NCI-H1694 (cell line): ENCODE measurements around the gene CLEC2A.
"Not testable (repeated sequence)": the region's sequence is repeated elsewhere in the genome, so short reads cannot be mapped to it uniquely, and the experiment has no call there.

ENCODE experiments used
- DNase-seq: peaks from one replicate; lab custom pipeline; 2025; lab: John Stamatoyannopoulos, UW

Gene CLEC2A

DNA sequence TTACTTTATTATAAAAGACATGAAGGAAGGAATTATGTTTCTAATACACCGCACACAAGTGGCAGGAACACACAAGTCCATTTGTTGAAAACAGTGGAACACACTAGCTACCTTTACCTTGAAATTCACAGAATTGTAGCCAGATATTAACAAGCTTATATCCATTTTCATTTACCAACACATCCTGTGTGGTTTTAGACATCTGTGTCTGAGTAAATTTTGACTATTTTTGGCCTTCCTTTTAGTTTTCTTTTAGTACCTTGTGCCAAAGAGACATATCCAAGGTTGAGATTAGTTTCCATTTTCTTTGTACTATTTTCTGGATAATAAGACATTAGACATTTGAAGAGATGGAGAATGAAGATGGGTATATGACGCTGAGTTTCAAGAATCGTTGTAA is 50.9 kb downstream of the CLEC2A start, which contains the start of gene KLRF2:
TSS of gene KLRF2 (plus strand) at position 244 of the 400 bp plus-strand sequence. CDS start at position 351, 107 bp downstream.
- DNase-seq = no peak

DNA sequence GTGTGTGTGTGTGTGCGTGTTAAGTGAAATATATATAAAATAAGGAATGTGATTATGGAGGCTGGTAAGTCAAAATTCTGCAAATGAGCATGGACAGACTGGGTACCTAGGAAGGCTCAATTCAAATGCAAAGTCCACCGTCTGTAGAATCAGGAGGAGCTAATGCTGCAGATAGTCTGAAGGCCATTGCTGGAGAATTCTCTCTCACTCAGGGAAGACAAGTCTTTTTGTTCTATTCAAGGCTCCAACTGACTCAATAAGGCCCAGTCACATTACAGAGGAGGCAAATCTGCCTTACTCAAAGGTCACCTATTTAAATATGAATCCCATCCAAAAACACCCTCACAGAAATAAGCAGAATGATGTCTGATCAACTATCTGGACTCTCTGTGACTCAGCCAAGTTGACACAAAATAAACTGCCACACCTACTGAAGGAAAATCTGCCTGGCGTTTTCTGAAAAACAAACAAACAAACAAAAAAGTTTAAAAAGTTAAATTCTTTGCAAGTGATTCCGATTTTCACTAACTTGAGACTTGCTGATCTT is 51.6 kb downstream of the CLEC2A start:
- no peak for DNase-seq

DNA sequence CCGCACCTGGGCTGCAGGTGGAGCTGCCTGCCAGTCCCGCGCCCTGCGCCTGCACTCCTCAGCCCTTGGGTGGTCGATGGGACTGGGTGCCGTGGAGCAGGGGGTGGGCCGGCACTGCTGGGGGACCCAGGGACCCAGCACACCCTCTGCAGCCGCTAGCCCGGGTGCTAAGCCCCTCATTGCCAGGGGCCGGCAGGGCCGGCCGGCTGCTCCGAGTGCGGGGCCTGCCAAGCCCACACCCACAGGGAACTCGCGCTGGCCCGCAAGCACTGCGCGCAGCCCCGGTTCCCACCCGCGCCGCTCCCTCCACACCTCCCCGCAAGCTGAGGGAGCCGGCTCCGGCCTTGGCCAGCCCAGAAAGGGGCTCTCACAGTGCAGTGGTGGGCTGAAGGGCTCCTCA is 56.0 kb downstream of the CLEC2A start:
- DNase-seq = not testable (repeated sequence)

DNA sequence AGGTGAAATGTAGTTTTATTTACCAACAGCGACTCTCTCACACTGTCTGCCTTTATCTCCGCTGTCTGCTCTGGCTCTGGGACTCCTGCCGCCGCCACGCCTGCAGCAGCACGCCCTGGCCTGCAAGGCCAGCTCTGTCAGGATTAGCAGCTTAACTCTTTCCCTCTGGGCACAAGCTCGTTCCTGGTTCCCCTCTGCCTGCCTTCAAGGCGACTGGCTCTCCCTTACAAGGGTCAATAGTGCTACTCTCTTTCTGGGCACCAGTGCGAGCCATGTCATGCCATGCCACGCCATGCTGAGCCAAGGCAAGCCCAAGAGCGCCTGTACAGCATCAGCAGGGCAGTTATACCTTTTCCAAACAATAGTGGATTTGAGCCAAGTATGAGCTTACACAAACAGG is 59.4 kb downstream of the CLEC2A start:
- no peak for DNase-seq

DNA sequence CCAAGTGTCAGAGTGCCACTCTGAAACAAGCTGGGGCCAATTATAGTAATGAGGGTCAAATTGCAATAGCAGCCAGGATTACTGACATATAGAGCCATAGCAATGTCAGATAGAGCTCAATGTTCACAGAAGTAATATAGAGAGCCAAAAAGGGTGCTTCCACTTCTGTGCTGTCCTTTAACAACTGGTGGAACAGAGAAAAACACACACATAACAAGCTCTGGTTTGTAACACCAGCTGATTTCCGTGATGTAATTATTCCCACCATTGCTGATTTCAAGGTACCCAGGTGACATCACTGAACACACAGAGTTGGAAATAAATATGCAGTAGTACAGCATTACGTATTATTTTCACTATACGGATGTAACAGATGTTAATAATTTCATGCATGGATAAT is 60.0 kb downstream of the CLEC2A start:
- DNase-seq = no peak

DNA sequence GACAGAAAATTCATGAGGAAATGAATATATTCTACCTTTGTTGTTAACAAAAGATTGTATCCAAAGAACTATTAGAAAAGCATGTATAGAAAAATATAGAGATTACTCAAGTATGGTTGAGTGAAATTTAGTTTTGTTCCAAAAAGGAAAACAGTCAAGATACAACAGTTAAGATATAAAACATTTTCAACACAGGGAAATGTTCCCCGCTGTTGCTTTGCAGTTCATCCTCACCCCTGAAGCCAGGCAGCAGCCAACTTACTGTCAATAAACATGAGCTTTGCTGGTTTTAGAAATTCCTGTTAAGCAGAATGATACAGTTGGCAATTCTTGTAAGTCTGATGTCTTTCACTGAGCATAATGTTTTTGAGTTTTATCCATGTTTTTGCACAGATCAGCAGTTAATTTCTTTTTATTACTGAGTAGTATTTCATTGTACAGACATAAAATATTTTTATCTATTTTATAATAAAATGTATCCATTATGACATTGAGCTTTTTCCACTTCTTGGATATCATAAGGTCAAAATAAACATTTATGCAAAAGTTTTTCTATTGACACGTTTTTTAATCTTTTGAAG is 61.8 kb downstream of the CLEC2A start:
- no peak for DNase-seq

DNA sequence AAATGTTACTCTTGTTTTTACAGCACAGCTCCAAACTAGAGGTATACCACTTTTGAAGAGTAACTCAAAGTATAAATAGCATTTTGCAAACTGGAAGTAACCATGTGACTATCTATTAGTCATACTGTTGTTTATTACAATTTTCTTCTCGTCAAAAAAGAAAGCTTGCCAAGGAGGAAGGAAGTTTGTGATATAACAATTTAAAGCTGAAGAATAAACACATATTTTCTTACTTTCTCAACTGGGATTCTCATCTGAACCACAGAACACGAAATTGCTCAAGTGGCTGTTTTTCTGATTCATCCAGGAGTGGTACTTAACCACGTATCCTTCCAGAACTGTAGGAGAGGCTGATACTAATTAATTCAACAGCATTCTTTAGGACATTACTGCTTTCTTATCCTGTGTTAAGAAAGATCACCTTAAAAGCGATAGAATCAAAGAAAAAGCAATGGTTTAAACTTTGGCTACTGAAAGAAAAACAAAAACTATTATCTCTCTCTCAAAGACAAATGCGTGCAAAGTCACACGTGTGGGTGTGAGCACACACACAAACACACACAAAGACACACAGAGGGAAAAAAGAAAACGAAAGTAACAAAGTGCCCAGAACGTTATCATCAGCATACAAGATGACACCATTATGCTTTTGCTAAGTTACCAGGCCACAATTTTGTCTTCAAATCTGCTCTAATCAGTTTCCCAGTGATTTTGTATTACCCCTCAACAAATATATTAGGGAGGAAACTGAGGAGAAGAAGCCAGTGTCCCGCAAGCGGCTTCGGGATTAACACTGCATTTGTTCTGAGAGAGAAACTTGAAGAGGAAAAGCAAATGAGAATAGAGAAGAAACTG is 62.6 kb downstream of the CLEC2A start, which contains the start of gene CLEC2B:
TSS of gene CLEC2B (minus strand) at position 48 of the 855 bp plus-strand sequence.
- DNase-seq = no peak

DNA sequence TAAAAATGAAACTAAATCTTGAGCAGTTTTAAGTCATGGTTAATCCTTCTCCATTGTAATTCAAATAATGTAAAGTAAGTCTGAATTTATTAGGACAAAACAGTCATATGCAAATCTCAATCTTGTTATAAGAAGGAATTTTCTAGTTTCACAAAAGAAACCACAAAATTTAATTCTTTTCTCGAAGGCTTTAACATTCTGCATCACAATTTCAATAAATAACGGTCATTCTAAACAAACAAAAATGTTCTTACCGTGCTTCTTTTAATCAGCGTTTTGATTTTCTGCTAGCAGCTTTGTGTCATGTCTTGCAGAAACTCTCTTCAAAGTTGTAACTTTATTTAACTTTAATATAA is 63.2 kb downstream of the CLEC2A start:
- DNase-seq = no peak

DNA sequence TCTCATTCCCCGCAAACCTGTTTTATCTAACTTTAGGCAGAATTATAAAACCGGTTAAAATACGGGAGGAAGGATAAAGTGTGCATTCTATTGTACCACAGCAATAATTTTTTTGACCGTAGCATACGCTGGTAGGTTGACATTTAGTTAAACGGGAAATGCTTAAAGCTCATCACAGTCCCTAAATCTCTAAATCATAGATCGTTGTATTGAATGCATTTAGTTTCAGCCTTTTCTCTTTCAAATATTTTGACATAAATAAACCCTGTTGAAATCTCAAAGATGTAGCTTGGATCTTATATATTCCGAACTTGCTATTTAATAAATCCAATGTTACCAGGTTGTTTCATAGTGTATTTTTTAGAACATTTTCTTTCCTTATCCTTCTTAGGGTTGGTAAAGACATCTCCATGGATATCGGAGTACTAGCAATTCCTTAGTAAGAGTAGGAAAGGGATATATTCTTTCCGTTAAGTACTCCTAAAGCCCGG is 63.8 kb downstream of the CLEC2A start:
- no peak for DNase-seq

DNA sequence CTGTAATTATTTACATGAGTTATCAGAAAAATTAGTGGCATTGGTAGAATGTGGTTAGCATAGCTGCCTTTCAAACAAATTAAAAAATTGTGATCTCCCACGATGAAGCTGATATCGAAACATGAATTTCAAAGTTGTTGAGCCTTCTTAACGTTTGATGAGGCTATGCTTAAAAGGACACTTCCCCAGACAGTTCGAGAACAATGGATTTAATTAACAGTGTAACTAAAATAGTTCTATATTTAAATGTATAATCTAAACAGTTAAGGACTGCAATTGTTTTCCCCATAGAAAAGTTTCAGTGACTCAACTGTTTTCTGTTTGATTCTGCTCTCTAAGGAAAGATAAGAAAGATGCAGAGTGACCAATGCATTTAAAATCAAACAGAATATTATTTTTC is 64.6 kb downstream of the CLEC2A start:
- DNase-seq = no peak

DNA sequence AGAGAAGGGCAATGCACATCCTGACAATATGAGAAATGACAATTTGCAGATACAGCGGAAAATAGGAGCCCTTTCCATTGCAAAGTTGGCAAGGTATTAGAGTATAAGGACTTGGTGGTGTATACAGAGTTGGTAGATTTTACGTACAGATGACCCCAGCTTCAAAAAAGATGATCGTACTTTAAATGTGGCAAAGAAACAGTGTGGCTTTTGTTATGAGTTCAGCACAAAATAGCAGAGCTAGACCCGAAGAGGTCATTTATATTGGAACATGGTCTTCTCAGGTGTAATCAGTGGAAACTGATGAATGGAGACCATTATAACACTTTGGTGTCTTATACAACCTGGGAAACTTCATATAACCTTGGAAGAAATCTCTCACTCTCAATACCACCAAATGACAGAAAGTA is 65.3 kb downstream of the CLEC2A start:
- DNase-seq = no peak

DNA sequence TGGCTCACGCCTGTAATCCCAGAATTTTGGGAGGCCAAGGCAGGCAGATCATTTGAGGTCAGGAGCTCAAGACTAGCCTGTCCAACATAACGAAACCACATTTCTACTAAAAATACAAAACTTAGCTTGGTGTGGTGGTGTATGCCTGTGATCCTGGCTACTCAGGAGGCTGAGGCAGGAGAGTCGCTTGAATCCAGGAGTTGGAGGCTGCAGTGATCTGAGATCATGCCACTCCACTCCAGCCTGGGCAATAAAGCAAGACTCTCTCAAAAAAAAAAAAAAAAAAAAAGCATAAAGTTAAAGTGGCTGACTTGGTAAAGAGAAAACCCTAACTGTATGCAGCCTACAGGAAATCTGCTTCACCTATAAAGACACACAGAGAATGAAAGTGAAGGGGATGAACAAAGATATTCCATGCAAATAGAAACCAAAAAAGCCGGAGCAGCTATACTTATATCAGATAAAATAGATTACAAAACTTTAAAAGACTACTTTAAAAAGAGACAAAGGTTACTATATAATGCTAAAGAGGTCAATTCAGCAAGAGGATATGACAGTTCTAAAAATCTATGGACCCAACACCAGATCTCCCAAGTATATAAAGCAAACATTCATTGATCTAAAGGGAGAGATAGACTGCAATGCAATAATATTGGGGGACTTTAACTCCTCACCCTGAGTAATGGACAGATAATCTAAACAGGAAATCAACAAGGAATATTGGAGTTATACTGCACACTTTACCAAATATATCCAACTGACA is 67.1 kb downstream of the CLEC2A start:
- DNase-seq = no peak
